MM.1S (cell line): ENCODE measurements around the gene PCGF3.

Experiments
- DNase-seq: peaks from one replicate; pipeline ENCODE4 v3.0.0-alpha.2; 2015
- H2AFZ ChIP-seq: fragments of 300-600 bp; sonication (generic); 2 replicates; pipeline ENCODE4 v1.6.0; 2016; ENCODE audit warnings: antibody characterized with exemption, low read length
- H3F3A ChIP-seq: fragments of 300-600 bp; sonication (generic); 2 replicates; pipeline ENCODE4 v1.6.1; 2016; ENCODE audit warnings: mild to moderate bottlenecking, antibody characterized with exemption, low read length, moderate library complexity, mixed read lengths; ENCODE audit not compliant: insufficient read depth
- H3K27ac ChIP-seq: fragments of 300-600 bp; sonication (generic); 2 replicates; pipeline ENCODE4 v1.5.1; 2016; ENCODE audit warnings: mild to moderate bottlenecking, low read length
- H3K27me3 ChIP-seq: fragments of 300-600 bp; sonication (generic); replicated peaks from 2 replicates; pipeline ENCODE4 v1.6.0; 2016; ENCODE audit warnings: low read length; ENCODE audit not compliant: insufficient read depth
- H3K36me3 ChIP-seq: fragments of 300-600 bp; sonication (generic); replicated peaks from 2 replicates; pipeline ENCODE4 v1.6.1; 2016; ENCODE audit warnings: mild to moderate bottlenecking, low read length, mixed read lengths; ENCODE audit not compliant: insufficient read depth
- H3K4me1 ChIP-seq: fragments of 300-600 bp; sonication (generic); 2 replicates; pipeline ENCODE4 v1.6.1; 2016; ENCODE audit warnings: low read length, mixed read lengths
- H3K4me2 ChIP-seq: fragments of 300-600 bp; sonication (generic); 2 replicates; pipeline ENCODE4 v1.6.0; 2016; ENCODE audit warnings: low read depth, low read length
- H3K4me3 ChIP-seq: fragments of 300-600 bp; sonication (generic); 2 replicates; pipeline ENCODE4 v1.5.1; 2016; ENCODE audit warnings: low read length, mixed read lengths
- H3K79me2 ChIP-seq: fragments of 300-600 bp; sonication (generic); 2 replicates; pipeline ENCODE4 v1.6.1; 2016; ENCODE audit warnings: mixed run types, low read length, mixed read lengths
- H3K9ac ChIP-seq: fragments of 300-600 bp; sonication (generic); 2 replicates; pipeline ENCODE4 v1.6.1; 2016; ENCODE audit warnings: low read length, mixed read lengths
- H3K9me2 ChIP-seq: fragments of 300-600 bp; sonication (generic); replicated peaks from 2 replicates; pipeline ENCODE4 v1.6.1; 2016; ENCODE audit warnings: mild to moderate bottlenecking, low read length, mixed read lengths; ENCODE audit not compliant: insufficient read depth
- H3K9me3 ChIP-seq: fragments of 300-600 bp; sonication (generic); replicated peaks from 2 replicates; pipeline ENCODE4 v1.6.1; 2016; ENCODE audit warnings: mild to moderate bottlenecking, low read length, mixed read lengths; ENCODE audit not compliant: insufficient read depth
- H4K20me1 ChIP-seq: fragments of 300-600 bp; sonication (generic); 2 replicates; pipeline ENCODE4 v1.6.1; 2016; ENCODE audit warnings: mild to moderate bottlenecking, low read length, moderate library complexity, mixed read lengths; ENCODE audit not compliant: insufficient read depth
- CTCF ChIP-seq: fragments of 300-600 bp; sonication (generic); IDR thresholded peaks from 2 replicates; pipeline ENCODE4 v1.5.1; 2016; ENCODE audit warnings: antibody characterized with exemption, low read length, mixed read lengths
- EZH2 ChIP-seq: fragments of 300-600 bp; sonication (generic); optimal IDR thresholded peaks from 2 replicates; pipeline ENCODE3; 2017; ENCODE audit warnings: low read depth, mild to moderate bottlenecking, antibody characterized with exemption, low read length, mixed read lengths
- EZH2phosphoT487 ChIP-seq: fragments of 300-600 bp; sonication (generic); IDR thresholded peaks from 2 replicates; pipeline ENCODE4 v1.6.1; 2018; ENCODE audit warnings: antibody characterized with exemption, low read length

Gene PCGF3

DNA sequence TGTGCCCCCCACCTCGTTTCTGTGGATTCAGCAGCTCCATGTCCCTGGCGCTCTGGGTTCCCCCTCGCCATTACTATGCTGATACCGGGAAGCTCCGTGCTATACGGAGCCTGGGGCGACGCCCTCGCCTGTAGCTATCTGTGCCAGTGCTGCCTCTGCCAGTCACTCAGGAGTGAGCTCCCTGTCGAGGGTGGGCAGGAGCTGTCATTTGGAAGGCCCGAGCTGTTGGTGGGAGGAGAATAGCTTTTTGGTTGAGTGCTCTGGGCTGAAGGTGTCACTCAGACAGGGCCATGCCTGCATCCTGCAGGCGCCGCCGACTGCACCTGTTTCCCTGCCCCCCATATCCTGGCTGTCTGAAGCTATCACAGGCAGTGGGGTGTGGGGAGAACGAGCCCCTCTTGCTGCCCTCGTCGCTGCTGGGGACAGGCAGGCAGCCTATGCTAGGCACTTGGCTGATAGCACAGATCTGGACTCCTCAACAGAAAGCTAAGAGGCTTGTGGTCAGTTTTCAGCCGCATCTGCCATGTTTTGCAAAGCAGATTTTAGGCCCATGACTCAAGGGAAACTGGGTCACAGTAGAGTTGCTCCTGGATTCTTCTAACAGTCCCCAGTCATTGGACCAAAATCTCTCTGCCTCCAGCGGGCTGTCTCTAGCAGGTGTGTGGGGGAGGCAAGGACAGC, 88.4 kb downstream of the PCGF3 start:
- H3K9ac ChIP-seq = no peak overlapping the region
- H2AFZ ChIP-seq = no peak overlapping the region
- no peaks in the 10 kb centered on the region for H3K9me3 ChIP-seq
- H4K20me1 ChIP-seq = no peaks in the 10 kb centered on the region
- no peaks in the 10 kb centered on the region for H3K79me2 ChIP-seq
- no peaks in the 10 kb centered on the region for H3F3A ChIP-seq
- DNase-seq = no peak
- H3K27me3 ChIP-seq = no peaks in the 10 kb centered on the region
- no peaks in the 10 kb centered on the region for H3K4me1 ChIP-seq
- H3K27ac ChIP-seq = no peak overlapping the region
- H3K36me3 ChIP-seq = no peaks in the 10 kb centered on the region
- TF ChIP-seq EZH2 (no peak), EZH2phosphoT487 (no peak), CTCF (no peak)
- no peak overlapping the region for H3K4me2 ChIP-seq
- H3K4me3 ChIP-seq = no peak overlapping the region
- no peaks in the 10 kb centered on the region for H3K9me2 ChIP-seq

- H3K36me3 ChIP-seq = no peaks in the 10 kb centered on the region
- H3K27ac ChIP-seq = no peak overlapping the region
- no peaks in the 10 kb centered on the region for H3K79me2 ChIP-seq
- no peaks in the 10 kb centered on the region for H3F3A ChIP-seq
- TF ChIP-seq EZH2phosphoT487 (no peak), EZH2 (no peak), CTCF (no peak)
- no peaks in the 10 kb centered on the region for H4K20me1 ChIP-seq
- no peaks in the 10 kb centered on the region for H3K9me2 ChIP-seq
- no peak for DNase-seq
- H3K27me3 ChIP-seq = no peaks in the 10 kb centered on the region
- no peak overlapping the region for H3K4me3 ChIP-seq
- no peaks in the 10 kb centered on the region for H3K4me1 ChIP-seq
- H3K4me2 ChIP-seq = no peak overlapping the region
- no peaks in the 10 kb centered on the region for H3K9me3 ChIP-seq
- no peak overlapping the region for H2AFZ ChIP-seq
- no peak overlapping the region for H3K9ac ChIP-seq
Observed at GRCh38 chr4:794900-795725, 89.5 kb downstream of the PCGF3 start.

DNA sequence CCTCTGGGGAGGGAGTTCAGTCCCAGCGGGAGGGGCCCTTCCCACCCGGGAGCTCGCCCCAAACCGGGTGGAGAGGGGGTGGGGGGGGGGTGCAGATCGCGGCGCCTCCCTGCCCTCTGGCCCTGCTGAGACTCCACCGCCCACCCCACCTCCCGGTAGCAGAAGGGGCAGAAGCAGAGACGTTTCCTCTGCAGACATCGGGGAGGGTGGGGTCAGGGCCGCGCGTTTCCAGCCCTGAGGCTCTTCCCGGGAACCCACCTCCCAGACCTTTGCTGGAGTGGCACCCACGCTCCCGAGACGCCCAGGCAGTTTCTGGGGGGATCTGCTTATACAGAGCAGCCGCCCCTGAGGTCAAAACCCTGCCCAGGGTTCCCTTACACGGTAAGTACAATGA, 90.1 kb downstream of the PCGF3 start:
- Histone ChIP-seq H3K79me2 (no peaks in the 10 kb centered on the region), H4K20me1 (no peaks in the 10 kb centered on the region), H3K4me2 (no peak overlapping the region), H3F3A (no peaks in the 10 kb centered on the region), H3K27me3 (no peaks in the 10 kb centered on the region), H3K27ac (no peak overlapping the region), H3K4me1 (no peaks in the 10 kb centered on the region), H3K9me3 (no peaks in the 10 kb centered on the region), H3K36me3 (no peaks in the 10 kb centered on the region), H3K9ac (no peak overlapping the region), H3K9me2 (no peaks in the 10 kb centered on the region), H2AFZ (no peak overlapping the region), H3K4me3 (no peak overlapping the region)
- no peak for TF ChIP-seq CTCF
- TF ChIP-seq EZH2phosphoT487 = no peak
- TF ChIP-seq EZH2 = no peak
- no peak for DNase-seq
